Middle frontal gyrus (tissue), 1 donor: ENCODE results near the gene GJA3.

Experiments
- DNase-seq: peaks from one replicate; pipeline ENCODE4 v3.0.0-alpha.2; 2015; ENCODE audit warnings: low spot score; ENCODE audit errors: extremely low spot score

GJA3 gene

GRCh38 chr13:20151016-20151415 lies 9.8 kb downstream of the GJA3 start:
- no peak for DNase-seq

GRCh38 chr13:20150561-20150960 lies 10.3 kb downstream of the GJA3 start:
- no peak for DNase-seq

GRCh38 chr13:20149762-20150161 lies 11.1 kb downstream of the GJA3 start:
- DNase-seq: no peak

GRCh38 chr13:20148501-20149183 lies 12.2 kb downstream of the GJA3 start:
- DNase-seq: no peak

GRCh38 chr13:20146381-20146780 lies 14.5 kb downstream of the GJA3 start:
- DNase-seq: no peak

- no peak for DNase-seq
These were observed 15.3 kb downstream of the GJA3 start for GRCh38 chr13:20145521-20145920.

- DNase-seq: no peak
These were observed 16.6 kb downstream of the GJA3 start for GRCh38 chr13:20144141-20144850.

- DNase-seq: no peak
These were observed 17.8 kb downstream of the GJA3 start for GRCh38 chr13:20142927-20143480.

GRCh38 chr13:20142023-20142926 lies 18.6 kb downstream of the GJA3 start:
- no peak for DNase-seq

- DNase-seq: no peak
These were observed 19.4 kb downstream of the GJA3 start for GRCh38 chr13:20141238-20142022.

GRCh38 chr13:20140487-20140886 lies 20.4 kb downstream of the GJA3 start:
- no peak for DNase-seq

- no peak for DNase-seq
These were observed 23.0 kb downstream of the GJA3 start for GRCh38 chr13:20137875-20138274.

- DNase-seq: no peak
These were observed 23.8 kb downstream of the GJA3 start for GRCh38 chr13:20136781-20137703.

GRCh38 chr13:20134732-20135131 lies 26.1 kb downstream of the GJA3 start:
- DNase-seq: no peak

GRCh38 chr13:20132052-20132634 lies 28.7 kb downstream of the GJA3 start:
- no peak for DNase-seq

GRCh38 chr13:20131057-20131832 lies 29.6 kb downstream of the GJA3 start:
- DNase-seq: no peak

- DNase-seq: no peak
These were observed 30.2 kb downstream of the GJA3 start for GRCh38 chr13:20130652-20131051.

- no peak for DNase-seq
These were observed 30.8 kb downstream of the GJA3 start for GRCh38 chr13:20130012-20130411.

GRCh38 chr13:20129076-20129475 lies 31.8 kb downstream of the GJA3 start:
- DNase-seq: no peak
